C4-2B (cell line): ENCODE results near the gene WNT9B.

ENCODE experiments used
- ZFX ChIP-seq: fragments of 450-650 bp; IDR thresholded peaks from 2 replicates; pipeline ENCODE4 v1.6.1; 2017
- TF ChIP-seq, protein P1 (sequence below): fragments of 450-650 bp; conservative IDR thresholded peaks from 2 replicates; pipeline ENCODE4 v1.5.1; 2017; ENCODE audit warnings: mild to moderate bottlenecking

DNA sequence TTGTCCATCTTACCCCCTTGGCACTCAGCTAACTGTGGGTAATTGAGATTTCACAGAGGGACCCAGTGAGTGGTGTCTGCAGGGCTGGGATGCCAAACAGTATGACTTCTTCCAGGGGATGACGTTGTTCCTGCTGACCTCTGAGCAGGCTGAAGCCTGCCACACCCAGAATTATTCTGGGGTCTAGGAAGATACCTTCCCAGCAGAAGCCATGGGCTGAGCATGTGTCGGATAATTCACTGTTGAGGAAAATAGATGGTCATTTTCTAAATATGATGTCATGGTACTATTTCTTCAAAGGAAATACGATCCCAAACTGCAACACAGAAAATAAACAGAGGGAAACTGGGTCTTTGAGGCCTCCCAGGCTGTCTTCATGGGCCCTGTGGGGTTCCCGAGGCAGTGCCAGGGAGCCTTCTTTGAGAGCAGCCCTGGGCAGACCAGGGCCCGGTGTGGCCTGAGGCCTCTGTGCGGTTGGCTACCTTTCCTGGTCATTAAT, 17.4 kb downstream of the WNT9B start:
- TF ChIP-seq, protein P1, sequence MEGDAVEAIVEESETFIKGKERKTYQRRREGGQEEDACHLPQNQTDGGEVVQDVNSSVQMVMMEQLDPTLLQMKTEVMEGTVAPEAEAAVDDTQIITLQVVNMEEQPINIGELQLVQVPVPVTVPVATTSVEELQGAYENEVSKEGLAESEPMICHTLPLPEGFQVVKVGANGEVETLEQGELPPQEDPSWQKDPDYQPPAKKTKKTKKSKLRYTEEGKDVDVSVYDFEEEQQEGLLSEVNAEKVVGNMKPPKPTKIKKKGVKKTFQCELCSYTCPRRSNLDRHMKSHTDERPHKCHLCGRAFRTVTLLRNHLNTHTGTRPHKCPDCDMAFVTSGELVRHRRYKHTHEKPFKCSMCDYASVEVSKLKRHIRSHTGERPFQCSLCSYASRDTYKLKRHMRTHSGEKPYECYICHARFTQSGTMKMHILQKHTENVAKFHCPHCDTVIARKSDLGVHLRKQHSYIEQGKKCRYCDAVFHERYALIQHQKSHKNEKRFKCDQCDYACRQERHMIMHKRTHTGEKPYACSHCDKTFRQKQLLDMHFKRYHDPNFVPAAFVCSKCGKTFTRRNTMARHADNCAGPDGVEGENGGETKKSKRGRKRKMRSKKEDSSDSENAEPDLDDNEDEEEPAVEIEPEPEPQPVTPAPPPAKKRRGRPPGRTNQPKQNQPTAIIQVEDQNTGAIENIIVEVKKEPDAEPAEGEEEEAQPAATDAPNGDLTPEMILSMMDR: no peak
- TF ChIP-seq ZFX: no peak
